ENCODE data around the gene RBBP4.

RBBP4 gene

GRCh38 chr1:32705516-32705915 is 54.5 kb downstream of the RBBP4 start:
- H3K9ac ChIP-seq (ENCODE audit: low read depth, low read length, poor library complexity), result no peak overlapping the region
- H3K27me3 ChIP-seq (ENCODE audit: control insufficient read depth in 3 of 3, insufficient read depth in 3 of 3, low read depth in 1 of 3, low read length in 3 of 3), result peaks cover 3 to 50% (median 29%) of the 10 kb centered on the region in 3 experiments
- H2BK12ac ChIP-seq (ENCODE audit: low read length), result no peak overlapping the region
- no peak overlapping the region for H4K91ac ChIP-seq (ENCODE audit: low read depth, low read length, poor library complexity)
- no peak overlapping the region for H3K14ac ChIP-seq (ENCODE audit: low read length)
- H3K4ac ChIP-seq (ENCODE audit: low read length), result no peak overlapping the region
- H3K27ac ChIP-seq (replicated peaks; ENCODE audit: low read length), result no peak overlapping the region
- H2BK120ac ChIP-seq (ENCODE audit: low read depth, low read length), result no peak overlapping the region
- no peak overlapping the region for H2BK5ac ChIP-seq (ENCODE audit: low read length)
- H3K9me3 ChIP-seq (replicated peaks in 1 of 2; ENCODE audit: control insufficient read depth in 2 of 2, insufficient read depth in 1 of 2, low read depth in 1 of 2, low read length in 2 of 2), result peaks cover 0 to 4% of the 10 kb centered on the region in 2 donors
- H2AFZ ChIP-seq (ENCODE audit: low read length), result no peak overlapping the region
- peaks cover 2% of the 10 kb centered on the region for H3K79me1 ChIP-seq (ENCODE audit: low read depth, low read length)
- no peak overlapping the region for H3K4me2 ChIP-seq (ENCODE audit: insufficient read depth, low read length, poor library complexity, severe bottlenecking)
- H3K36me3 ChIP-seq (replicated peaks in 1 of 2; ENCODE audit: control insufficient read depth in 2 of 2, insufficient read depth in 2 of 2, low read length in 2 of 2), result no peaks in the 10 kb centered on the region
- no peak overlapping the region for H3K23ac ChIP-seq (ENCODE audit: low read depth, low read length, poor library complexity)
- no peak overlapping the region for H3K18ac ChIP-seq (ENCODE audit: low read length)
- peaks cover 10 to 16% of the 10 kb centered on the region in 2 donors for H3K4me1 ChIP-seq (ENCODE audit: control insufficient read depth in 2 of 2, insufficient read depth in 1 of 2, low read depth in 1 of 2, low read length in 2 of 2)
- WGBS, 2 donors (ENCODE audit: extremely low coverage in 2 of 2, insufficient read length in 2 of 2, insufficient replicate concordance in 1 of 2), result no CpG with 5 or more reads among the region's 7 CpGs
- H4K8ac ChIP-seq (ENCODE audit: low read depth, low read length), result no peak overlapping the region
- no peak overlapping the region for H2AK5ac ChIP-seq (ENCODE audit: low read depth, low read length)
- no peak overlapping the region for H2BK15ac ChIP-seq (ENCODE audit: low read length)
- no peak for DNase-seq (ENCODE audit: low spot score)
- no peak overlapping the region for H3K4me3 ChIP-seq (ENCODE audit: low read length in 2 of 2)

GRCh38 chr1:32706491-32706890 is 55.5 kb downstream of the RBBP4 start:
- Histone ChIP-seq H3K9me3 (replicated peaks in 1 of 2; ENCODE audit: control insufficient read depth in 2 of 2, insufficient read depth in 1 of 2, low read depth in 1 of 2, low read length in 2 of 2) (peaks cover 0 to 4% of the 10 kb centered on the region in 2 donors), H3K14ac (ENCODE audit: low read length) (no peak overlapping the region), H4K91ac (ENCODE audit: low read depth, low read length, poor library complexity) (no peak overlapping the region), H2BK15ac (ENCODE audit: low read length) (no peak overlapping the region), H2AK5ac (ENCODE audit: low read depth, low read length) (no peak overlapping the region), H3K4me2 (ENCODE audit: insufficient read depth, low read length, poor library complexity, severe bottlenecking) (no peak overlapping the region), H3K79me1 (ENCODE audit: low read depth, low read length) (no peaks in the 10 kb centered on the region), H3K4ac (ENCODE audit: low read length) (no peak overlapping the region), H3K23ac (ENCODE audit: low read depth, low read length, poor library complexity) (no peak overlapping the region), H3K36me3 (replicated peaks in 1 of 2; ENCODE audit: control insufficient read depth in 2 of 2, insufficient read depth in 2 of 2, low read length in 2 of 2) (no peaks in the 10 kb centered on the region), H3K27me3 (ENCODE audit: control insufficient read depth in 3 of 3, insufficient read depth in 3 of 3, low read depth in 1 of 3, low read length in 3 of 3) (peaks cover 3 to 45% (median 27%) of the 10 kb centered on the region in 3 experiments), H2AFZ (ENCODE audit: low read length) (no peak overlapping the region), H2BK120ac (ENCODE audit: low read depth, low read length) (no peak overlapping the region), H3K4me3 (ENCODE audit: low read length in 2 of 2) (no peak overlapping the region), H3K9ac (ENCODE audit: low read depth, low read length, poor library complexity) (no peak overlapping the region), H2BK5ac (ENCODE audit: low read length) (no peak overlapping the region), H2BK12ac (ENCODE audit: low read length) (no peak overlapping the region), H3K18ac (ENCODE audit: low read length) (no peak overlapping the region), H4K8ac (ENCODE audit: low read depth, low read length) (no peak overlapping the region), H3K27ac (replicated peaks; ENCODE audit: low read length) (no peak overlapping the region), H3K4me1 (ENCODE audit: control insufficient read depth in 2 of 2, insufficient read depth in 1 of 2, low read depth in 1 of 2, low read length in 2 of 2) (peaks cover 10 to 16% of the 10 kb centered on the region in 2 donors)
- no CpG with 5 or more reads among the region's 1 CpG for WGBS, 2 donors (ENCODE audit: extremely low coverage in 2 of 2, insufficient read length in 2 of 2, insufficient replicate concordance in 1 of 2)
- no peak for DNase-seq (ENCODE audit: low spot score)

- Histone ChIP-seq H3K23ac (ENCODE audit: low read depth, low read length, poor library complexity) (no peak overlapping the region), H3K18ac (ENCODE audit: low read length) (no peak overlapping the region), H3K79me1 (ENCODE audit: low read depth, low read length) (peaks cover 2% of the 10 kb centered on the region), H2BK15ac (ENCODE audit: low read length) (no peak overlapping the region), H2AK5ac (ENCODE audit: low read depth, low read length) (no peak overlapping the region), H3K4ac (ENCODE audit: low read length) (no peak overlapping the region), H2BK12ac (ENCODE audit: low read length) (no peak overlapping the region), H3K9me3 (replicated peaks in 1 of 2; ENCODE audit: control insufficient read depth in 2 of 2, insufficient read depth in 1 of 2, low read depth in 1 of 2, low read length in 2 of 2) (peaks cover 0 to 4% of the 10 kb centered on the region in 2 donors), H4K91ac (ENCODE audit: low read depth, low read length, poor library complexity) (no peak overlapping the region), H3K4me1 (ENCODE audit: control insufficient read depth in 2 of 2, insufficient read depth in 1 of 2, low read depth in 1 of 2, low read length in 2 of 2) (no peaks in the 10 kb centered on the region), H3K4me3 (ENCODE audit: low read length in 2 of 2) (no peak overlapping the region), H3K9ac (ENCODE audit: low read depth, low read length, poor library complexity) (no peak overlapping the region), H3K27ac (replicated peaks; ENCODE audit: low read length) (no peak overlapping the region), H3K36me3 (replicated peaks in 1 of 2; ENCODE audit: control insufficient read depth in 2 of 2, insufficient read depth in 2 of 2, low read length in 2 of 2) (no peaks in the 10 kb centered on the region), H2BK5ac (ENCODE audit: low read length) (no peak overlapping the region), H3K27me3 (ENCODE audit: control insufficient read depth in 3 of 3, insufficient read depth in 3 of 3, low read depth in 1 of 3, low read length in 3 of 3) (peaks cover 0 to 21% (median under 1%) of the 10 kb centered on the region in 3 experiments), H4K8ac (ENCODE audit: low read depth, low read length) (no peak overlapping the region), H2AFZ (ENCODE audit: low read length) (no peak overlapping the region), H2BK120ac (ENCODE audit: low read depth, low read length) (no peak overlapping the region), H3K4me2 (ENCODE audit: insufficient read depth, low read length, poor library complexity, severe bottlenecking) (no peak overlapping the region), H3K14ac (ENCODE audit: low read length) (no peak overlapping the region)
- no peak for DNase-seq (ENCODE audit: low spot score)
- WGBS, 2 donors (ENCODE audit: extremely low coverage in 2 of 2, insufficient read length in 2 of 2, insufficient replicate concordance in 1 of 2), result no CpG with 5 or more reads among the region's 2 CpGs
Measured at GRCh38 chr1:32709075-32709474, 58.1 kb downstream of the RBBP4 start.

- peaks cover 0 to 17% (median 0%) of the 10 kb centered on the region in 3 experiments for H3K27me3 ChIP-seq (ENCODE audit: control insufficient read depth in 3 of 3, insufficient read depth in 3 of 3, low read depth in 1 of 3, low read length in 3 of 3)
- no peak overlapping the region for H3K4me3 ChIP-seq (ENCODE audit: low read length in 2 of 2)
- H2BK12ac ChIP-seq (ENCODE audit: low read length), result no peak overlapping the region
- no peaks in the 10 kb centered on the region for H3K4me1 ChIP-seq (ENCODE audit: control insufficient read depth in 2 of 2, insufficient read depth in 1 of 2, low read depth in 1 of 2, low read length in 2 of 2)
- no peak overlapping the region for H3K27ac ChIP-seq (replicated peaks; ENCODE audit: low read length)
- H3K23ac ChIP-seq (ENCODE audit: low read depth, low read length, poor library complexity), result no peak overlapping the region
- WGBS, 2 donors (ENCODE audit: extremely low coverage in 2 of 2, insufficient read length in 2 of 2, insufficient replicate concordance in 1 of 2), result no CpG with 5 or more reads among the region's 5 CpGs
- H3K4ac ChIP-seq (ENCODE audit: low read length), result no peak overlapping the region
- no peak overlapping the region for H3K9ac ChIP-seq (ENCODE audit: low read depth, low read length, poor library complexity)
- H2AK5ac ChIP-seq (ENCODE audit: low read depth, low read length), result no peak overlapping the region
- peaks cover 2% of the 10 kb centered on the region for H3K79me1 ChIP-seq (ENCODE audit: low read depth, low read length)
- H4K8ac ChIP-seq (ENCODE audit: low read depth, low read length), result no peak overlapping the region
- H3K36me3 ChIP-seq (replicated peaks in 1 of 2; ENCODE audit: control insufficient read depth in 2 of 2, insufficient read depth in 2 of 2, low read length in 2 of 2), result no peaks in the 10 kb centered on the region
- no peak overlapping the region for H2BK15ac ChIP-seq (ENCODE audit: low read length)
- H2AFZ ChIP-seq (ENCODE audit: low read length), result no peak overlapping the region
- H2BK5ac ChIP-seq (ENCODE audit: low read length), result no peak overlapping the region
- no peak overlapping the region for H3K14ac ChIP-seq (ENCODE audit: low read length)
- no peak overlapping the region for H4K91ac ChIP-seq (ENCODE audit: low read depth, low read length, poor library complexity)
- no peak overlapping the region for H3K4me2 ChIP-seq (ENCODE audit: insufficient read depth, low read length, poor library complexity, severe bottlenecking)
- no peak for DNase-seq (ENCODE audit: low spot score)
- H3K9me3 ChIP-seq (replicated peaks in 1 of 2; ENCODE audit: control insufficient read depth in 2 of 2, insufficient read depth in 1 of 2, low read depth in 1 of 2, low read length in 2 of 2), result peaks cover 0 to 4% of the 10 kb centered on the region in 2 donors
- no peak overlapping the region for H3K18ac ChIP-seq (ENCODE audit: low read length)
- H2BK120ac ChIP-seq (ENCODE audit: low read depth, low read length), result no peak overlapping the region
Measured at GRCh38 chr1:32709476-32709875, 58.5 kb downstream of the RBBP4 start.
